SK-N-MC (cell line): ENCODE measurements around the gene HOXC9.
"Not testable (repeated sequence)": the region's sequence is repeated elsewhere in the genome, so short reads cannot be mapped to it uniquely, and the experiment has no call there.

Source experiments
- DNase-seq: peaks from one replicate; pipeline ENCODE4 v3.0.0-alpha.2; 2011; ENCODE audit warnings: low read depth, low spot score
- H3K27ac ChIP-seq: fragments of 200-600 bp; sonication (generic); 2 replicates; pipeline ENCODE4 v1.5.1; 2016; ENCODE audit warnings: mixed run types
- H3K36me3 ChIP-seq: fragments of 200-600 bp; sonication (generic); 2 replicates; pipeline ENCODE4 v1.6.1; 2017; ENCODE audit warnings: antibody characterized with exemption, low read length, mixed read lengths; ENCODE audit not compliant: insufficient read depth
- H3K4me3 ChIP-seq: fragments of 200-600 bp; sonication (generic); 2 replicates; pipeline ENCODE4 v1.5.1; 2016
- H3K9ac ChIP-seq: fragments of 200-600 bp; sonication (generic); 2 replicates; pipeline ENCODE4 v1.8.0; 2017; ENCODE audit warnings: mixed run types, mixed read lengths; ENCODE audit not compliant: insufficient read length
- H3K9me3 ChIP-seq: fragments of 200-600 bp; sonication (generic); 2 replicates; pipeline ENCODE4 v1.6.1; 2017; ENCODE audit warnings: low read depth, mild to moderate bottlenecking, antibody characterized with exemption, low read length, moderate library complexity, mixed read lengths
- EZH2 ChIP-seq: fragments of 200-600 bp; sonication (generic); IDR thresholded peaks from one replicate; pipeline ENCODE4 v1.6.1; 2017; ENCODE audit warnings: antibody characterized with exemption
- FOXP2 ChIP-seq: optimal IDR thresholded peaks from 2 replicates; pipeline ENCODE3; 2011; ENCODE audit warnings: mild to moderate bottlenecking, moderate library complexity; ENCODE audit not compliant: insufficient read depth; ENCODE audit errors: extremely low read length, control extremely low read depth
- POLR2AphosphoS5 ChIP-seq: IDR thresholded peaks from 2 replicates; pipeline ENCODE4 v1.6.1; 2012; ENCODE audit warnings: mild to moderate bottlenecking, low read depth, low read length, borderline replicate concordance

The HOXC9 gene

GRCh38 chr12:54040148-54040494 lies 40.2 kb downstream of the HOXC9 start:
- Histone ChIP-seq H3K4me3 (no peak overlapping the region), H3K27ac (no peak overlapping the region), H3K9me3 (no peaks in the 10 kb centered on the region), H3K36me3 (no peaks in the 10 kb centered on the region), H3K9ac (no peak overlapping the region)
- TF ChIP-seq FOXP2 = no peak
- TF ChIP-seq POLR2AphosphoS5 = no peak
- no peak for TF ChIP-seq EZH2
- no peak for DNase-seq

GRCh38 chr12:54040648-54041047 lies 40.7 kb downstream of the HOXC9 start:
- Histone ChIP-seq H3K4me3 (no peak overlapping the region), H3K36me3 (no peaks in the 10 kb centered on the region), H3K9ac (no peak overlapping the region), H3K9me3 (no peaks in the 10 kb centered on the region), H3K27ac (no peak overlapping the region)
- no peak for DNase-seq
- TF ChIP-seq FOXP2 (no peak), POLR2AphosphoS5 (no peak), EZH2 (no peak)

GRCh38 chr12:54041097-54041690 lies 41.2 kb downstream of the HOXC9 start:
- no peak overlapping the region for H3K9ac ChIP-seq
- no peaks in the 10 kb centered on the region for H3K9me3 ChIP-seq
- no peaks in the 10 kb centered on the region for H3K36me3 ChIP-seq
- TF ChIP-seq FOXP2 = no peak
- TF ChIP-seq POLR2AphosphoS5 = no peak
- no peak for TF ChIP-seq EZH2
- H3K27ac ChIP-seq = no peak overlapping the region
- H3K4me3 ChIP-seq = no peak overlapping the region
- DNase-seq = no peak

GRCh38 chr12:54042033-54042432 lies 42.1 kb downstream of the HOXC9 start:
- H3K36me3 ChIP-seq, H3K4me3 ChIP-seq, H3K9me3 ChIP-seq, DNase-seq, H3K9ac ChIP-seq, H3K27ac ChIP-seq: not testable (repeated sequence)

GRCh38 chr12:54042970-54043853 lies 43.3 kb downstream of the HOXC9 start:
- Histone ChIP-seq H3K9me3 (no peaks in the 10 kb centered on the region), H3K36me3 (no peaks in the 10 kb centered on the region), H3K4me3 (0 out of 2 replicates have a peak overlapping the region, but pooled peaks have one; percentile 29), H3K9ac (no peak overlapping the region), H3K27ac (no peak overlapping the region)
- no peak for TF ChIP-seq POLR2AphosphoS5
- TF ChIP-seq EZH2 = no peak
- no peak for TF ChIP-seq FOXP2
- DNase-seq = no peak

GRCh38 chr12:54044425-54045103 lies 44.6 kb downstream of the HOXC9 start:
- H3K9ac ChIP-seq = no peak overlapping the region
- H3K27ac ChIP-seq = no peak overlapping the region
- TF ChIP-seq FOXP2 = no peak
- no peak for TF ChIP-seq EZH2
- no peak for TF ChIP-seq POLR2AphosphoS5
- H3K36me3 ChIP-seq = no peaks in the 10 kb centered on the region
- no peaks in the 10 kb centered on the region for H3K9me3 ChIP-seq
- no peak for DNase-seq
- peak overlapping the region; percentile 20; the same call in 1 of the 2 replicates for H3K4me3 ChIP-seq

GRCh38 chr12:54045401-54045800 lies 45.4 kb downstream of the HOXC9 start:
- Histone ChIP-seq H3K36me3 (no peaks in the 10 kb centered on the region), H3K4me3 (no peak overlapping the region), H3K27ac (no peak overlapping the region), H3K9me3 (no peaks in the 10 kb centered on the region), H3K9ac (no peak overlapping the region)
- TF ChIP-seq POLR2AphosphoS5 (no peak), EZH2 (no peak), FOXP2 (no peak)
- no peak for DNase-seq

- no peak for TF ChIP-seq POLR2AphosphoS5
- TF ChIP-seq FOXP2 = no peak
- TF ChIP-seq EZH2 = no peak
- Histone ChIP-seq H3K36me3 (no peaks in the 10 kb centered on the region), H3K9ac (no peak overlapping the region), H3K9me3 (no peaks in the 10 kb centered on the region), H3K27ac (no peak overlapping the region), H3K4me3 (no peak overlapping the region)
- DNase-seq = no peak
Measured at GRCh38 chr12:54045868-54046521, 46.0 kb downstream of the HOXC9 start.
